ENCODE data around the gene ABCA13.

DNA sequence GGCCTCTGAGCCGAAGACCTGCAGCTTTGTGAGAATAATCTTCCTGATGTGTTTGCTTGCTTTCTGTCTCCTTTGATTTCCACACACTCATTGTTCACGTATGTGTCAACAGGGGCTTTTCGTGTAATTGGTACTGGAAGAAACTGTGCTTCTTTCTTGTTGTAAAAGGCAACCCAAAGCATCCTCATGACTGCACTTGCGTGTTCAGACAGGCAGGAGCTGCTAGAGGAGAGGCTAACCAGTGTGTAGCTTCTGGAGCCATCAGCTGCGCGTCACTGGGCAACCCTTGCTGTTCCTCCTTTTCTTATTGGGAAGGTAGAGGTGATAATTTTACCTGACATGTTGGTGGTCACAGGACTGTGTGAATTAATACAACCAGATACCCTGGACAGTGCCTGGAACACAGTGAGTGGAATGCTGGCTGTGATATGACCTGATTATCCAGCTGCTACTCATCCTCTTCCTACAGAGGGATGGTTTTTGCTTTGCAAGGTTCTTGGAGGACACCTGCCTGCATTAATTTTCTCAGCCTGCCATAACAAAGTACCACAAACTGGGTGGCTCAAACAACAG, 213.0 kb downstream of the ABCA13 start:
- TF ChIP-seq, protein P1, sequence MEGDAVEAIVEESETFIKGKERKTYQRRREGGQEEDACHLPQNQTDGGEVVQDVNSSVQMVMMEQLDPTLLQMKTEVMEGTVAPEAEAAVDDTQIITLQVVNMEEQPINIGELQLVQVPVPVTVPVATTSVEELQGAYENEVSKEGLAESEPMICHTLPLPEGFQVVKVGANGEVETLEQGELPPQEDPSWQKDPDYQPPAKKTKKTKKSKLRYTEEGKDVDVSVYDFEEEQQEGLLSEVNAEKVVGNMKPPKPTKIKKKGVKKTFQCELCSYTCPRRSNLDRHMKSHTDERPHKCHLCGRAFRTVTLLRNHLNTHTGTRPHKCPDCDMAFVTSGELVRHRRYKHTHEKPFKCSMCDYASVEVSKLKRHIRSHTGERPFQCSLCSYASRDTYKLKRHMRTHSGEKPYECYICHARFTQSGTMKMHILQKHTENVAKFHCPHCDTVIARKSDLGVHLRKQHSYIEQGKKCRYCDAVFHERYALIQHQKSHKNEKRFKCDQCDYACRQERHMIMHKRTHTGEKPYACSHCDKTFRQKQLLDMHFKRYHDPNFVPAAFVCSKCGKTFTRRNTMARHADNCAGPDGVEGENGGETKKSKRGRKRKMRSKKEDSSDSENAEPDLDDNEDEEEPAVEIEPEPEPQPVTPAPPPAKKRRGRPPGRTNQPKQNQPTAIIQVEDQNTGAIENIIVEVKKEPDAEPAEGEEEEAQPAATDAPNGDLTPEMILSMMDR (conservative IDR thresholded peaks at IDR 0.05; ENCODE audit: low read depth, low read length) = no peak
- TF ChIP-seq SMC3 (IDR thresholded peaks at IDR 0.05; ENCODE audit: low read depth, low read length) = no peak
- TF ChIP-seq POLR2A (IDR thresholded peaks at IDR 0.05; ENCODE audit: low read depth, low read length) = no peak
- no peak for TF ChIP-seq RCOR1 (IDR thresholded peaks at IDR 0.05; ENCODE audit: insufficient replicate concordance, low read length)
- no peak for TF ChIP-seq NFE2L2 (IDR thresholded peaks at IDR 0.05; ENCODE audit: low read depth, low read length)
- no peak for TF ChIP-seq MXI1 (IDR thresholded peaks at IDR 0.05; ENCODE audit: borderline replicate concordance, low read depth, low read length)
- TF ChIP-seq RAD21 (IDR thresholded peaks at IDR 0.05; ENCODE audit: low read length) = no peak
- TF ChIP-seq MAFK (IDR thresholded peaks at IDR 0.05; ENCODE audit: low read depth, low read length) = no peak
